Gastrocnemius medialis (tissue), 4 donors: ENCODE measurements around the gene CHMP2A.

Experiments
- POLR2A ChIP-seq, 2 donors: fragments of 450-650 bp; IDR thresholded peaks; one replicate each; pipeline ENCODE4 v1.6.1; 2017; ENCODE audit warnings: antibody characterized with exemption in 2 of 2, mild to moderate bottlenecking in 2 of 2, moderate library complexity in 2 of 2
- TF ChIP-seq, protein P1 (sequence below), 5 experiments: fragments of 450-650 bp in 3 of 5; fragments of 200-600 bp in 2 of 5; sonication (generic) in 2 of 5; IDR thresholded peaks in 4 of 5; conservative IDR thresholded peaks in 1 of 5; 1 replicate in 4 of 5; 2 replicates in 1 of 5; pipeline ENCODE4 v1.5.1; 2016 to 2019; ENCODE audit warnings: antibody characterized with exemption in 5 of 5, mild to moderate bottlenecking in 3 of 5, moderate library complexity in 3 of 5

DNA sequence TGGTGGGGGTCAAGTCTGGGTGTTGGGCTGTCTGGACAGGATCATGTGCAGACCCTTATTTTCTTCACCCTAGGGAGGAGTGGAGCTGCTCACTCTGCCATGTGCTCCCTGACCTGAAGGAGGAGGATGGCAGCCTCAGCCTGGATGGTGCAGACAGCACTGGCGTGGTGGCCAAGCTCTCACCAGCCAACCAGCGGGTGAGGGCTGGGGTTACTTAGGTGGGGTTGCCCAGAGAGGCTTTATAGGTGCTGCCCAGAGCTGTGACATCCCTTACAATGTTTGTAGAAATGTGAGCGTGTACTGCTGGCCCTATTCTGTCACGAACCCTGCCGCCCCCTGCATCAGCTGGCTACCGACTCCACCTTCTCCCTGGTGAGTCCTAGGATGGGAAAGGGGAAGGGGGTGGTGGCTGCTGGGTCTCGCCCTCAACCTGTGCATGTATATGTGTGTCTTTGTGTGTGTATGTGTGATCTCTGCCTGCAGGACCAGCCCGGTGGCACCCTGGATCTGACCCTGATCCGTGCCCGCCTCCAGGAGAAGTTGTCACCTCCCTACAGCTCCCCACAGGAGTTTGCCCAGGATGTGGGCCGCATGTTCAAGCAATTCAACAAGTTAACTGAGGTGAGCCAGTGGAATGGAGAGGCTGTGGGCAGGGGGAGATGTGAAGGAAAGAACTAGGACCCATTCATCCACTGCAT lies 5.1 kb downstream of the CHMP2A start:
- TF ChIP-seq, protein P1, sequence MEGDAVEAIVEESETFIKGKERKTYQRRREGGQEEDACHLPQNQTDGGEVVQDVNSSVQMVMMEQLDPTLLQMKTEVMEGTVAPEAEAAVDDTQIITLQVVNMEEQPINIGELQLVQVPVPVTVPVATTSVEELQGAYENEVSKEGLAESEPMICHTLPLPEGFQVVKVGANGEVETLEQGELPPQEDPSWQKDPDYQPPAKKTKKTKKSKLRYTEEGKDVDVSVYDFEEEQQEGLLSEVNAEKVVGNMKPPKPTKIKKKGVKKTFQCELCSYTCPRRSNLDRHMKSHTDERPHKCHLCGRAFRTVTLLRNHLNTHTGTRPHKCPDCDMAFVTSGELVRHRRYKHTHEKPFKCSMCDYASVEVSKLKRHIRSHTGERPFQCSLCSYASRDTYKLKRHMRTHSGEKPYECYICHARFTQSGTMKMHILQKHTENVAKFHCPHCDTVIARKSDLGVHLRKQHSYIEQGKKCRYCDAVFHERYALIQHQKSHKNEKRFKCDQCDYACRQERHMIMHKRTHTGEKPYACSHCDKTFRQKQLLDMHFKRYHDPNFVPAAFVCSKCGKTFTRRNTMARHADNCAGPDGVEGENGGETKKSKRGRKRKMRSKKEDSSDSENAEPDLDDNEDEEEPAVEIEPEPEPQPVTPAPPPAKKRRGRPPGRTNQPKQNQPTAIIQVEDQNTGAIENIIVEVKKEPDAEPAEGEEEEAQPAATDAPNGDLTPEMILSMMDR (IDR thresholded peaks at IDR 0.05 in 4 of 5, conservative IDR thresholded peaks at IDR 0.05 in 1 of 5): no peak
- TF ChIP-seq POLR2A (IDR thresholded peaks at IDR 0.05): no peak
